ENCODE results near the gene ERCC8. TPM values are rescaled to one million over a fixed set of nuclear protein-coding genes. Genes with fewer than 3 reads are reported as not detected.

Gene ERCC8
- total and polyA plus RNA-seq, 4 donors = 2.6 to 14.5 (median 6.2) TPM

DNA sequence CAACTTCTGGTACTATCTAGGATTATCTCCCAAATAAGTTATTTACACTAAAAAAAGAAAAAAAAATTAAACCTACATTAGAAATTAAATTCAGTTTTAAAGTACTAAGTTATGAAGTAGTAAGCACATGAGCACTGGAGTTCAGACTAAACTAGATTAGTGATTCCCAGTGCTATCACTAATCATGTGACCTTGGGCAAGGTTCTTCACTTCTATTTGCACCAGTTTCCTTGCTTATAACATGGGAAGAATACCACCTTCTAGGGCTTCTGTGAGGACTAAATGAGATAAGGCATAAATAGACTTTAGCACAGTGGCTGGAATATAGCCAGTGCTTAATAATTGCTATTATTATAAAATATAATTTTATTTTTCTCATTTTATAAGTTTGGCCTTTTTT, 111.3 kb downstream of the ERCC8 start:
- no peaks in the 10 kb centered on the region for H3K36me3 ChIP-seq (ENCODE audit: control insufficient read depth in 4 of 4, insufficient read depth in 3 of 4, low read depth in 1 of 4, low read length in 3 of 4)
- H3K9ac ChIP-seq (ENCODE audit: low read depth in 1 of 2, low read length in 2 of 2) = no peak overlapping the region
- H3K27me3 ChIP-seq (ENCODE audit: control insufficient read depth in 4 of 4, insufficient read depth in 4 of 4, low read length in 3 of 4) = peaks cover 0 to 5% (median 0%) of the 10 kb centered on the region in 4 donors
- no peak overlapping the region for H3K4me3 ChIP-seq (ENCODE audit: low read depth in 1 of 3, low read length in 3 of 3)
- no peaks in the 10 kb centered on the region for H3K9me3 ChIP-seq (ENCODE audit: control insufficient read depth in 4 of 4, low read length in 3 of 4)
- no peak for DNase-seq (ENCODE audit: low spot score)
- no peak overlapping the region for H3K27ac ChIP-seq (ENCODE audit: low read depth in 1 of 2, low read length in 2 of 2)
- TF ChIP-seq RAD21 (IDR thresholded peaks at IDR 0.05) (no peak), HNF4A (conservative IDR thresholded peaks at IDR 0.05) (no peak), REST (IDR thresholded peaks at IDR 0.05) (no peak), CTCF (IDR thresholded peaks at IDR 0.05; ENCODE audit: low read depth, low read length, missing input control) (no peak), SP1 (IDR thresholded peaks at IDR 0.05) (no peak), RXRA (IDR thresholded peaks at IDR 0.05) (no peak), JUND (IDR thresholded peaks at IDR 0.05) (no peak), YY1 (IDR thresholded peaks at IDR 0.05) (no peak), FOXA2 (IDR thresholded peaks at IDR 0.05) (no peak), MAX (IDR thresholded peaks at IDR 0.05) (no peak), GABPA (IDR thresholded peaks at IDR 0.05 in 1 of 2, conservative IDR thresholded peaks at IDR 0.05 in 1 of 2) (no peak), ATF3 (IDR thresholded peaks at IDR 0.05) (no peak)
- no peaks in the 10 kb centered on the region for H3K4me1 ChIP-seq (ENCODE audit: control insufficient read depth in 4 of 4, insufficient read depth in 4 of 4, low read length in 3 of 4)

DNA sequence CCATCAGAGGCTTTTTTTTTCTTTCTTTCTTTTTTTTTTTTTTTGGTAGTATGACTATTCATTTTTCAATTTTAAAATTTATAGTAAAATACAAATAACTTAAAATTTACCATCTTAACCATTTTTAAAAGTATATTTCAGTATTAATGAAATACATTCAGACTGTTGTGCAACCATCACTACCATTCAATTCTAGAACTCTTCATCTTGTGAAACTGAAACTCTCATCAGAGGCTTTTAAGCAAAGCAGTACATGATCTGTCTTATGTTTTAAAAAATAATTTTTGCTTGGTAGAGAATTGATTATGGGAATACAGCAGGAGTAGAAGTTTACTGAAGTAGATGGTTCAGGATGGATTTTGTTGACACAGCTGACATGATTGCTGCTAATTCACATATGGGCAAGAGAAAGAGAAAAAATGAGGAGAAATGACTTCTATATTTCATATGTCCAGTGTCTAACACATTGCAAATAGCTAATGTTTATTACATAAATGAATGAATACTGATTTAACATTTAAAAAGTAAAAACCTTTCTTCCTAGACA, 114.2 kb downstream of the ERCC8 start:
- Histone ChIP-seq H3K9me3 (ENCODE audit: control insufficient read depth in 4 of 4, low read length in 3 of 4) (no peaks in the 10 kb centered on the region), H3K9ac (ENCODE audit: low read depth in 1 of 2, low read length in 2 of 2) (no peak overlapping the region), H3K36me3 (ENCODE audit: control insufficient read depth in 4 of 4, insufficient read depth in 3 of 4, low read depth in 1 of 4, low read length in 3 of 4) (no peaks in the 10 kb centered on the region), H3K27ac (ENCODE audit: low read depth in 1 of 2, low read length in 2 of 2) (no peak overlapping the region), H3K4me3 (ENCODE audit: low read depth in 1 of 3, low read length in 3 of 3) (no peak overlapping the region), H3K27me3 (ENCODE audit: control insufficient read depth in 4 of 4, insufficient read depth in 4 of 4, low read length in 3 of 4) (peaks cover 0 to 5% (median 0%) of the 10 kb centered on the region in 4 donors), H3K4me1 (ENCODE audit: control insufficient read depth in 4 of 4, insufficient read depth in 4 of 4, low read length in 3 of 4) (no peaks in the 10 kb centered on the region)
- DNase-seq (ENCODE audit: low spot score) = no peak
- no peak for TF ChIP-seq MAX (IDR thresholded peaks at IDR 0.05)
- no peak for TF ChIP-seq ZBTB33 (IDR thresholded peaks at IDR 0.05)
- TF ChIP-seq FOXA2 (IDR thresholded peaks at IDR 0.05) = no peak
- TF ChIP-seq YY1 (IDR thresholded peaks at IDR 0.05) = no peak
- TF ChIP-seq HNF4A (conservative IDR thresholded peaks at IDR 0.05) = no peak
- no peak for TF ChIP-seq ATF3 (IDR thresholded peaks at IDR 0.05)
- TF ChIP-seq EGR1 (IDR thresholded peaks at IDR 0.05; ENCODE audit: low read depth in 2 of 2) = no peak
- no peak for TF ChIP-seq FOXA1 (IDR thresholded peaks at IDR 0.05)
- TF ChIP-seq HNF4G (IDR thresholded peaks at IDR 0.05) = no peak
- no peak for TF ChIP-seq GABPA (IDR thresholded peaks at IDR 0.05 in 1 of 2, conservative IDR thresholded peaks at IDR 0.05 in 1 of 2)
- no peak for TF ChIP-seq RXRA (IDR thresholded peaks at IDR 0.05)
- no peak for TF ChIP-seq TAF1 (conservative IDR thresholded peaks at IDR 0.05)
- TF ChIP-seq JUND (IDR thresholded peaks at IDR 0.05) = no peak
- no peak for TF ChIP-seq SP1 (IDR thresholded peaks at IDR 0.05)
- TF ChIP-seq RAD21 (IDR thresholded peaks at IDR 0.05) = no peak
- no peak for TF ChIP-seq NR2F2 (IDR thresholded peaks at IDR 0.05)
- no peak for TF ChIP-seq CTCF (IDR thresholded peaks at IDR 0.05; ENCODE audit: low read depth, low read length, missing input control)

Measured in liver (tissue), 9 donors.